ENCODE data around the gene ZNF586. TPM values are rescaled to one million over a fixed set of nuclear protein-coding genes. Genes with fewer than 3 reads are reported as not detected.
A peak's percentile ranks its signal among the peaks of the same experiment; 100 is the strongest.
"Not testable (repeated sequence)": the region's sequence is repeated elsewhere in the genome, so short reads cannot be mapped to it uniquely, and the experiment has no call there.

Gene ZNF586
- total RNA-seq, 1 experiment from 2014 or later: 14.2 TPM

- DNase-seq (ENCODE audit: low read depth): not testable (repeated sequence)
Measured at GRCh38 chr19:57796580-57796979, 27.1 kb downstream of the ZNF586 start.

GRCh38 chr19:57800696-57801095 lies 31.2 kb downstream of the ZNF586 start:
- DNase-seq (ENCODE audit: low read depth): no peak

DNA sequence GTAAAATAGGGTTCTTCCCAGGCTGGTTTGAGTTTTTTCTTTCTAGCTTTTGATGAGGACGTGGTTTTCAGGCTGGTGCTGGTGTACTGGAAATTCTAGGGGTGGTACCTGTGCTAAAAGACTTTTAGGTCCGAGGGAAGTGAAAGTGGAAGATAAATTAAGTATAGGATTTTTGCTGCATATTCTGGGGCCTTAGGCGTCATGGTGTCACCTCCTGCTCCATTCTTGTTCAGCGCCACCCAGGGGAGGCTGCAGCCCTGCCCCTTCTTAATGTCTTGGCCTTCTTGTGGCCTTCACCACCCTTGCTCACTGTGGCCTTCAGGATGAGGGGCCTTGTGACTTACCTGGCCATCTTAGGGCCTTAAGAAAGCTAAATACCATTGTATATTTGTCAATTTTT lies 32.8 kb downstream of the ZNF586 start:
- DNase-seq (ENCODE audit: low read depth): no peak

- no peak for DNase-seq (ENCODE audit: low read depth)
Measured at GRCh38 chr19:57803265-57803593, 33.8 kb downstream of the ZNF586 start.

- DNase-seq (ENCODE audit: low read depth): peak; percentile 91
Measured at GRCh38 chr19:57803594-57804325, 34.3 kb downstream of the ZNF586 start.

- no peak for DNase-seq (ENCODE audit: low read depth)
Measured at GRCh38 chr19:57807541-57807940, 38.1 kb downstream of the ZNF586 start.

- not testable (repeated sequence) for DNase-seq (ENCODE audit: low read depth)
Measured at GRCh38 chr19:57810410-57811295, 41.2 kb downstream of the ZNF586 start.

GRCh38 chr19:57812226-57812625 lies 42.8 kb downstream of the ZNF586 start:
- DNase-seq (ENCODE audit: low read depth): no peak

GRCh38 chr19:57812975-57813820 lies 43.7 kb downstream of the ZNF586 start:
- not testable (repeated sequence) for DNase-seq (ENCODE audit: low read depth)

- no peak for DNase-seq (ENCODE audit: low read depth)
Measured at GRCh38 chr19:57813919-57814504, 44.5 kb downstream of the ZNF586 start.

- peak; percentile 76 for DNase-seq (ENCODE audit: low read depth)
Measured at GRCh38 chr19:57814505-57815246, 45.2 kb downstream of the ZNF586 start, which contains the start of gene ZNF552. ZNF552 (minus strand) TSS chr19:57814913; CDS start chr19:57814743, 170 bp downstream.

GRCh38 chr19:57815247-57816075 lies 46.0 kb downstream of the ZNF586 start:
- no peak for DNase-seq (ENCODE audit: low read depth)

- no peak for DNase-seq (ENCODE audit: low read depth)
Measured at GRCh38 chr19:57816652-57817051, 47.2 kb downstream of the ZNF586 start.

GRCh38 chr19:57817976-57818375 lies 48.5 kb downstream of the ZNF586 start:
- DNase-seq (ENCODE audit: low read depth): no peak

DNA sequence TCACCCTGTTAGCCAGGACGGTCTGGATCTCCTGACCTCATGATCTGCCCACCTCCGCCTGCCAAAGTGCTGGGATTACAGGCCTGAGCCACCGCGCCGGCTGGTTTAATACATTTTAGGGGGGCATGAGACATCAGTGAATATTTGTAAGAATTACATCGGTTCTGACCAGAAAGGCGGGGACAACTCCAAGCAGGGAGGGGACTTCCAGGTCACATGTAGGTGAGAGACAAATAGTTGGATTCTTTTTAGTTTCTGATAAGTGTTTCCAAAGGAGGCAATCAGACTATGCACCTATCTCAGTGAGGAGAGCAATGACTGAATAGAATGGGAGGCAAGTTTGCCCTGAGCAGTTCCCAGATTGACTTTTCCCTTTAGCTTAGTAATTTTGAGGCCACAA lies 48.9 kb downstream of the ZNF586 start:
- no peak for DNase-seq (ENCODE audit: low read depth)

DNA sequence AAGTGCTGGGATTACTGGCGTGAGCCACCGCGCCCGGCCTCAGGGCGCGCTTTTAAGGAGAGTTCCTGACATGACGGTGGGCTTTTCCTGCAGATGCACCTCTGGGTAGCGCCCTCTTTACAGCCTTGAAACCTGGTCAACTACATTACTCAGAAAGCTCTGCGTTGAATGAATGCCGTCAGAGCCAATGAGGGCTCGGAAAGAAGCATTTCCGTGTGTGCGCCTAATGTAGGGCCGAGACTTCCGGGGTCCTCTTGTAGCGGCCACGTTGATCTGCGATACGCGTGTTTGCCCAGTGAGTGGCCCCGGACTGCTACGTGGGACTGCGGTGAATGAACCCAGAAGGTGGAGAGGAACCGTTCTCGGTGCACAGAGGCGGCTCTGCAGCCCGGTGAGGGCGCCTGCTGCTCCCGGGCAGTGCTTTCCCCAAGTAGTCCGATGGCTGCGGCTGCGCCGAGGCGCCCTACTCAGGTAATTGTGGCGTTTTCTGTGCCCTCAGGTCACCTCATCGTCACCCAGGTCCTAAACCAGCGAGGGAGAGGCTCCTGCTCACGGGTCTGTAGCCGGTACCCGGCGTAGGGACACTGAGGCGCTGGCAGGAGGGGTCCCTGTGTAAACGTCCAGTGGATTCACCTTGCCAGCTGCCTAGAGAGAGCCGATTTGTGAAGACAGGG lies 50.1 kb downstream of the ZNF586 start:
- DNase-seq (ENCODE audit: low read depth): peak; percentile 96

- no peak for DNase-seq (ENCODE audit: low read depth)
Measured at GRCh38 chr19:57820599-57820998, 51.1 kb downstream of the ZNF586 start.

DNA sequence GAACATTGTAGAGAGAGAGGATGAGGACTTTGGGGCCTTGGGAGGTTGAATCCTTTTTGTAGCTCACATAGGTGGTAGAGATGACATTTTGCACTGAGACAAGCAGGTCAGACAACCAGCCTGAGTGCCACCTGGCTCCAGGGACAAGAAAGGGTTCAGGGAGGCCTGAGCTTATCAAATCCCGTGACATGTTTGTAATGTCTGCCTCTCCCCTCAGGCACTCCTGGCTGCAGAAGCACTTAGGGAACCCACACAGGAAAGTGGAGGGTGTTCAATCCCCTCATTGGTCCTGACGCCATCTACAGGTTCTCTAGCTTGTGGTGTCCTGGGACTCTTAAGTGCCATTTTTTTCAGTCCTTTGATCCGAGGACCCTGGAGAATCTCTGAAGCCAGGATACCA lies 51.6 kb downstream of the ZNF586 start:
- DNase-seq (ENCODE audit: low read depth): not testable (repeated sequence)

DNA sequence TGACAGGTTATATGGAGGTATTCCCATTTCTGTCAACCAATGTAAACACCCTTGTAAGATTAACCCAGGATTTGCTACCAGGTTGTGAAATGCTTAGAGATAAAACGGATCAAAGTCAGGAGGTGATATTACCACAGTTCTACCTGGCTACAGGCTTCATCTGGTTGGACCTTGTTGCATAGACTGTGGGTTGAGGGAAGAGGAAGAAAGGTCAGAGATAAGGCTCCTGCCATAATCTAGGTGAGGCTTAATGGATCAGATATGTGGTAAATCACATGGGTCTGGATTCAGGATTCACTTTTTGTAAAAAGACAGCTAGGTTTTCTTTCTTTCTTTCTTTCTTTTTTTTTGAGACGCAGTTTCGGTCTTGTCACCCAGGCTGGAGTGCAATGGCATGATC lies 52.0 kb downstream of the ZNF586 start:
- DNase-seq (ENCODE audit: low read depth): not testable (repeated sequence)

Measured in M059J (cell line).